ENCODE measurements around the gene NOTUM. TPM values are rescaled to one million over a fixed set of nuclear protein-coding genes. Genes with fewer than 3 reads are reported as not detected.

NOTUM gene
- total RNA-seq, 4 donors from 2014 or later = not detected

DNA sequence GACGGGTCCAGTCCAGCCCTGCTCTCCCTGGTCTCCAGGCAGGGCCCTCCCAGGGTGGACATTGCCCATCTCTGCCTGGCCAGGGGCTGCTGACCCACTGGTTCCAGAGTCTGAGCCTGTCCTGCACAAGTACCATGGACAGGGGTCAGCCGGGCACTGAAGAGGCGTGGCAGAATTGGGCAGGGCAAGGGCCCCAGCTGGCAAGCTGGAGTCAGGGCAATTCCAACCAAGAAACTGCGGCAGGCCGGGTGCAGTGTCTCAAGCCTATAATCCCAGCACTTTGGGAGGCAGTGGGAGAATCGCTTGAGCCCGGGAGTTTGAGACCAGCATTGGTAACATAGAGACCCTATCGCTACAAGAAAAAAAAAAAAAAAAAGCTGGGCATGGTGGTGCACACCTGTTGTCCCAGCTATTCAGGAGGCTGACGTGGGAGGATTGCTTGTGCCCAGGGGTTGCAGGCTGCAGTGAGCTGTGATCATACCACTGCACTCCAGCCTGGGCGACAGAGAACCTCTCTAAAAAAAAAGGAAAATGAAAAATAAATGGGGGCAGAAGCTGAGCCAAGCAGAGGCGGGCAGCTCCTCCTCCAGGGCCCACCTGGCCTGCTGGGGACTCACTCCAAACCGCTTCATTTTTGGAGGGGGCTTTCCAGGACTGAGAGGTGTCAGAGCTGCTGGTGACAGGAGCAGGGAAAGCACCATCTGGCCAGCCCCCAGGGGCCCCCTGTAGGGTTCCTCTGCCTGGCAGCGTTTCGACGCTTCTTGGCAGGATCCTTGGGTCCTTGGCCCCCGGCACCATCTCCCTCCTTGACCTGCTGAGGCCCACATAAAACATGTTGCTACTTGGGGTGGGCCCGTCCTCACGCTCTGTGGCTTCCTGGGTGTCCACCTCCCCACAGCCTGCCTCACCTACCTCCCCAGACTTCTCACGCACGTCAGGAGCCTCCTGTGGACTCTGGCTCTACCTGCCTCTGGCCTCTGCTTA, 30.6 kb downstream of the NOTUM start:
- H3K27ac ChIP-seq = no peak overlapping the region
- peaks cover 0 to 28% (median 15%) of the 10 kb centered on the region in 4 donors for H3K4me1 ChIP-seq
- H3K36me3 ChIP-seq = no peaks in the 10 kb centered on the region
- no peaks in the 10 kb centered on the region for H3K9me3 ChIP-seq
- no peak for DNase-seq (ENCODE audit: low spot score in 2 of 2)
- TF ChIP-seq CTCF (IDR thresholded peaks at IDR 0.05) (no peak), POLR2A (IDR thresholded peaks at IDR 0.05) (no peak), EP300 (IDR thresholded peaks at IDR 0.05) (no peak)
- H3K27me3 ChIP-seq = peaks cover 0 to 3% of the 10 kb centered on the region in 2 donors
- WGBS, 2 donors = 70 to 74% methylated on average over 19 to 20 of the region's 20 CpGs
- H3K4me3 ChIP-seq = no peak overlapping the region

DNA sequence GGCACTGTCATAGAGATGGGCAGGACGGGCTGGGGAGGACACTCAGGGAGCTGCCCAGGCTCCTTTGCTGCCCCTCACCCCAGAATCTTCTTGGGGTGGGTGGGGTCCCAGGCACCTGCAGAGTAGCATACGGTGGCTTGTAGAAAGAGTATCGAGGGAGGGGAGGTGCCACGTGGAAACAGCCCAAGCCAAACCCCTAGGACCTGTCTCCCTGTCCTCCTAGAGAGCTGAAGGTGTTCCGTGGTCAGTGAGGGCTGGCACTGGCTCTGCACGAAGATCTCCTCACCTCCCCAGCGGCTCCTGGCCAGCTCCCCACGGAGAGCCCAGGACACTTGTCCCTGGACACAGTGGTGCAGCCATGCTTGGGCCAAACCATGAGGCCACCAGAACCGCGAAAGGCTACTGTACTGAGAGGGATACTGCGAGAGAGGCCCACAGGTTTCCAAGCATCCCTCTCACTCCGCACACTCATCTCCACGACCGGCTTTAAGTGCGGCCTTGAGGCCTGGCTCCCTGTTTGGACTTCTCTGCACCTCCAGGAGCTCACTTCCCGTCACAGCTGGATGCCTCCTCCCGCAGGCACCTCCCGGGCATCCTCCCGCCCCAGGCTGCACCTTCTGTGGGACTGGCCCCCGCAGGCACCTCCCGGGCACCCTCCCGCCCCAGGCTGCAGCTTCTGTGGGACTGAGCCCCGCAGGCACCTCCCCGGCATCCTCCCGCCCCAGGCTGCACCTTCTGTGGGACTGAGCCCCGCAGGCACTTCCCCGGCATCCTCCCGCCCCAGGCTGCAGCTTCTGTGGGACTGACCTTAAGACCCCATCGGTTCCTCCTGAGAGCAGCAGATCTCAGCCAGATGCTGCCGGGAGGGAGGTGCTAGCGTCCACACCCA, 31.5 kb downstream of the NOTUM start:
- no peaks in the 10 kb centered on the region for H3K36me3 ChIP-seq
- no peak for TF ChIP-seq POLR2A (IDR thresholded peaks at IDR 0.05)
- TF ChIP-seq CTCF (IDR thresholded peaks at IDR 0.05) = no peak
- TF ChIP-seq EP300 (IDR thresholded peaks at IDR 0.05) = no peak
- H3K27ac ChIP-seq = no peak overlapping the region
- no peaks in the 10 kb centered on the region for H3K9me3 ChIP-seq
- peaks cover 0 to 38% (median 25%) of the 10 kb centered on the region in 4 donors for H3K4me1 ChIP-seq
- no peak overlapping the region for H3K4me3 ChIP-seq
- 83 to 94% methylated on average over 21 to 31 of the region's 31 CpGs for WGBS, 2 donors
- DNase-seq (ENCODE audit: low spot score in 2 of 2) = no peak
- H3K27me3 ChIP-seq = peaks cover 0 to 3% of the 10 kb centered on the region in 2 donors

DNA sequence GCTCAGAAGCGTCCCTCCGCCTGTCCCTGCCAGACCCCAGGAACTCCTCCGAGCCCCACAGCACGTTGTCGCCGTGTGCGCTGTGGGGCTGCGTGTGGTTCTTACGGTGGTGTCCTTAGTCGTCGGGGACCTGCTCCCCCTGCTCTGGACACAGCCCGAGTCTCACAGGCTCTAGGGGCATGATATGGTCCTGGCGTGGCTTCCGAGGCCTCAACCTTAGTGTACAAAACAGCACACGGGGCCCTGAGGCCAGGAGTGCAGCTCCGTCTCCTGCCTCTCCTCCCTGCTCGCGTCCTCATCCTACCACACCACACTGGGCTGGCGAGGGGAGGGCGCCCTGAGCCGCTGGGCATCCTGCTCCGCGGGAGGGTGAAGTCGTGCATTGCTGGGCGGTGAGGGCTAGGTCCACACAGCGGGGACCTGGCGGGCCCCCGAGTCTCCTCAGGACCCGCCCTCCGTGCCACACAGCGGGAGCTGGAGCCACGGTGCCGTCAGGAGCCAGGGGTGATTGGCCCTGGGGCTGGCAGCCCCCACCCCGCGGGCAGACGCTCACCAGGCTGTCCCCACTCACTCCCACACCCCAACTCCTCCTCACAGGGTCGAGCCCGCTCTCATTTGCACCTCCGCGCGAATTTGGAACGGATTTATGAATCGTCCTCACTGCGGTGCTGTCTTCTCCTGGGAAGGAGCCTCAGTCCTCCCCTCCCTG, 32.3 kb downstream of the NOTUM start:
- H3K4me3 ChIP-seq = peak overlapping the region in 3 of 4 donors; percentile 15 to 100 (median 57)

More for the DNA sequence above, 32.3 kb downstream of the NOTUM start:
- DNase-seq (ENCODE audit: low spot score in 2 of 2) = no peak
- 36 to 41% methylated on average over 28 to 29 of the region's 44 CpGs for WGBS, 2 donors
- Histone ChIP-seq H3K27me3 (peaks cover 0 to 3% of the 10 kb centered on the region in 2 donors), H3K9me3 (no peaks in the 10 kb centered on the region), H3K4me1 (peaks cover 0 to 46% (median 31%) of the 10 kb centered on the region in 4 donors), H3K36me3 (no peaks in the 10 kb centered on the region), H3K27ac (peak overlapping the region in 1 of 4 donors; percentile 21)
- no peak for TF ChIP-seq EP300 (IDR thresholded peaks at IDR 0.05)
- TF ChIP-seq POLR2A (IDR thresholded peaks at IDR 0.05) = no peak
- TF ChIP-seq CTCF (IDR thresholded peaks at IDR 0.05) = no peak
